Right lobe of liver (tissue), 6 donors: ENCODE results near the gene CRYBG3. TPM values are rescaled to one million over a fixed set of nuclear protein-coding genes. Genes with fewer than 3 reads are reported as not detected.

Experiments
- ATAC-seq, 4 donors: fragments of 200-7000 bp; cut with Tn5 transposase; one replicate each; pipeline ENCODE4 v1.9.1; 2020; ENCODE audit warnings: mild to moderate bottlenecking in 4 of 4, moderate library complexity in 4 of 4
- DNase-seq, 3 donors: peaks; one replicate each; pipeline ENCODE4 v3.0.0-alpha.2; 2020
- H3K27ac ChIP-seq, 3 donors: fragments of 200-600 bp; one replicate each; pipeline ENCODE4 v1.8.0; 2022
- H3K27me3 ChIP-seq, 2 donors: fragments of 200-600 bp; one replicate each; pipeline ENCODE4 v1.8.0; 2022
- H3K36me3 ChIP-seq, 4 donors: fragments of 200-600 bp; sonication (generic) in 1 of 4; one replicate each; pipeline versions ENCODE4 v1.5.1 to v1.8.0; 2017 to 2022; ENCODE audit warnings: control low read depth in 1 of 4
- H3K4me1 ChIP-seq, 4 donors: fragments of 200-600 bp; sonication (generic) in 1 of 4; one replicate each; pipeline versions ENCODE4 v1.5.1 to v1.8.0; 2017 to 2022; ENCODE audit warnings: control low read depth in 1 of 4
- H3K4me3 ChIP-seq, 3 donors: fragments of 200-600 bp; one replicate each; pipeline ENCODE4 v1.8.0; 2022
- H3K9me3 ChIP-seq, 4 donors: fragments of 200-600 bp; sonication (generic) in 1 of 4; one replicate each; pipeline versions ENCODE4 v1.5.1 to v1.8.0; 2017 to 2022; ENCODE audit warnings: control low read depth in 1 of 4
- POLR2A ChIP-seq: fragments of 450-650 bp; IDR thresholded peaks from one replicate; pipeline ENCODE4 v1.6.1; 2017; ENCODE audit warnings: antibody characterized with exemption, mild to moderate bottlenecking
- WGBS: methylation state at CpG from one replicate; pipeline ENCODE4 v1.1.6; 2018; ENCODE audit warnings: low coverage, low lambda C conversion rate; ENCODE audit not compliant: insufficient coverage; ENCODE audit errors: missing lambda C conversion rate; 5-methylcytosine and 5-hydroxymethylcytosine counted together
- intact Hi-C, 2 donors: fragments of 100-400 bp; cut with DNase I; formaldehyde crosslinking; loops; one replicate each; pipeline versions ENCODE4 v1.11.2 to v1.14.1; 2022
- total RNA-seq, 6 experiments: library from RNA; depleted of rRNA in 2 of 6; stranded (reverse); fragments of >200 nt in 2 of 6; fragmentation: NEBNext Ultra II Directional in 3 of 6; extraction: Animal tissue kit (Norgen Biotek cat#: 25700) in 3 of 6; gene quantifications; one replicate each; pipeline versions ENCODE4 v1.1.0 to v1.2.4, GENCODE V29; 2016 to 2023
- TF ChIP-seq, protein P1 (sequence below), 4 donors: fragments of 200-600 bp in 3 of 4; fragments of 450-650 bp in 1 of 4; IDR thresholded peaks; one replicate each; pipeline versions ENCODE4 v1.5.1 to v1.8.0; 2016 to 2022; ENCODE audit warnings: antibody characterized with exemption in 4 of 4, mild to moderate bottlenecking in 2 of 4
- donor health status: DM: no; HTN: yes; CAD: no.
- donor health status: DM: no; HTN: no; CAD: no.
- donor health status: DM: no; HTN: no; CAD: no.
- donor health status: DM: no; HTN: yes; CAD: no.
- donor health status: DM: no; HTN: yes; CAD: no.

Gene CRYBG3
- total RNA-seq, 6 experiments from 2014 or later: 4.7 to 10.2 (median 5.0) TPM

DNA sequence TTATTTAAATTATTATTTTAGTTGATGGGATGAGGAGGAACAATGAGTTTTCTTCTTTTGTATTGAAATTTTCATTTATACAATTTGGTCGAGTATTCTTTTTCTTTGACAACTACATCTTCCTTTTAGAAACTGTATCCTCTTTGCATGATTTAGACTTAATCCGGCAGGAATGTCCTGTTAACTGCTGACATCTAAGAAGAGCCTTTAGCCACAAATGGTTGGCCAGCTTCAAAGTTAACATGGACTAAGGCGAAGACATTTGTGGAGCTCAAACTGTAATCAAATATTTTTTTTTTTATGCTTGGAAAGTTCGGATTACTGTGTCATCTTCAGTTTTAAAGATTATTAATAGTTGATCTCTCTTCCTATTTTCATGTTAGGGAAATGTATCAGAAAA, 107.2 kb downstream of the CRYBG3 start:
- H3K27ac ChIP-seq: no peak overlapping the region
- DNase-seq: no peak
- no peak overlapping the region for H3K4me3 ChIP-seq
- TF ChIP-seq POLR2A: no peak
- TF ChIP-seq, protein P1, sequence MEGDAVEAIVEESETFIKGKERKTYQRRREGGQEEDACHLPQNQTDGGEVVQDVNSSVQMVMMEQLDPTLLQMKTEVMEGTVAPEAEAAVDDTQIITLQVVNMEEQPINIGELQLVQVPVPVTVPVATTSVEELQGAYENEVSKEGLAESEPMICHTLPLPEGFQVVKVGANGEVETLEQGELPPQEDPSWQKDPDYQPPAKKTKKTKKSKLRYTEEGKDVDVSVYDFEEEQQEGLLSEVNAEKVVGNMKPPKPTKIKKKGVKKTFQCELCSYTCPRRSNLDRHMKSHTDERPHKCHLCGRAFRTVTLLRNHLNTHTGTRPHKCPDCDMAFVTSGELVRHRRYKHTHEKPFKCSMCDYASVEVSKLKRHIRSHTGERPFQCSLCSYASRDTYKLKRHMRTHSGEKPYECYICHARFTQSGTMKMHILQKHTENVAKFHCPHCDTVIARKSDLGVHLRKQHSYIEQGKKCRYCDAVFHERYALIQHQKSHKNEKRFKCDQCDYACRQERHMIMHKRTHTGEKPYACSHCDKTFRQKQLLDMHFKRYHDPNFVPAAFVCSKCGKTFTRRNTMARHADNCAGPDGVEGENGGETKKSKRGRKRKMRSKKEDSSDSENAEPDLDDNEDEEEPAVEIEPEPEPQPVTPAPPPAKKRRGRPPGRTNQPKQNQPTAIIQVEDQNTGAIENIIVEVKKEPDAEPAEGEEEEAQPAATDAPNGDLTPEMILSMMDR (IDR thresholded peaks at IDR 0.05): no peak
- no peaks in the 10 kb centered on the region for H3K9me3 ChIP-seq
- no peak for ATAC-seq
- 91% methylated on average over 4 of the region's 4 CpGs for WGBS
- no peaks in the 10 kb centered on the region for H3K4me1 ChIP-seq
- peaks cover 0 to 1% (median 0%) of the 10 kb centered on the region in 4 donors for H3K36me3 ChIP-seq
- intact Hi-C loops: no loop called here
- no peaks in the 10 kb centered on the region for H3K27me3 ChIP-seq

DNA sequence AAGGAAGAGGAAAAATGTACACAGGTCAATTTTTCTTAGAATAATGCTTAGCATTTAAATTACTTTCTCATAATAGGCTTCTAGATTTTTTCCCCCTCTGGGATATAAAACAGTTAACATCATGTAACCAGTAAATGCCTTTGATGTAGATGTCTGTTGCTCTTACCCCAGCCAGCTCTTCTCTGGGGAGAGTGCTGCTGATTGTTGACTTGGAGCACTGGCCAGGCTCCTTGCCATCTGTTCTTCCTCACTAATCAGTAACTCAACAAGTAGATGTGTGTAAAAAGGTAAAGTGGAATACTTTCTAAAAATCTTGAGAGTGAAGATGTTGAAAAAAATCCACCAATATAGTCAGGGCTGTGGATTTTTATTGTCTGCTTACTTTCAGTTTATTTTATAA, 108.2 kb downstream of the CRYBG3 start:
- H3K27me3 ChIP-seq: no peaks in the 10 kb centered on the region
- no peak overlapping the region for H3K4me3 ChIP-seq
- DNase-seq (no peak), ATAC-seq (peak in 3 of 4 donors; percentile 26 to 38 (median 27))
- no peak overlapping the region for H3K27ac ChIP-seq
- H3K9me3 ChIP-seq: no peaks in the 10 kb centered on the region
- TF ChIP-seq POLR2A: no peak
- TF ChIP-seq, protein P1 (IDR thresholded peaks at IDR 0.05): no peak
- no peaks in the 10 kb centered on the region for H3K4me1 ChIP-seq
- H3K36me3 ChIP-seq: peaks cover 0 to 4% (median 0%) of the 10 kb centered on the region in 4 donors
- intact Hi-C loops: no loop called here

DNA sequence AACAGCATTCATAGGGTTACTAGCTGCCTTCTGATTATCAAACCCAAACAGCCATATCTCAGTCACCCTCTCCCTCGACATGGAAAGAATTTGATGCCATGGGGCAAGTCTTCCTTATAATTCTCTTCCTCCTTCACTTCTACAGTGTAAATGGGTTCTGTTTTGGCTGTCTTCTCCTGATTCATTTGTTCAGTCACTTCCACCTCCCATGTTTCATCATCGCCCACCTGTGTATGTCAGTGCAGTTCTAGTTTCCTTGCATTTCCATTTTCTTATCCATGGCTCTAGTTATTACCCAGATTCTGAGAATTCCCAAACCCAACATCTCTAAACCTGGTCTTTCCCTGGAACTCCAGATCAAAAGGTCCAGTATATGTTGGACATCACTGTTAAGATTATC, 109.4 kb downstream of the CRYBG3 start:
- Histone ChIP-seq H3K27me3 (no peaks in the 10 kb centered on the region), H3K27ac (no peak overlapping the region), H3K36me3 (peaks cover 0 to 4% (median 1%) of the 10 kb centered on the region in 4 donors), H3K4me3 (no peak overlapping the region), H3K4me1 (no peaks in the 10 kb centered on the region), H3K9me3 (no peaks in the 10 kb centered on the region)
- DNase-seq: no peak
- WGBS: 66% methylated on average over 2 of the region's 2 CpGs
- TF ChIP-seq, protein P1 (IDR thresholded peaks at IDR 0.05): no peak
- no peak for TF ChIP-seq POLR2A
- intact Hi-C loops: no loop called here
- ATAC-seq: no peak

DNA sequence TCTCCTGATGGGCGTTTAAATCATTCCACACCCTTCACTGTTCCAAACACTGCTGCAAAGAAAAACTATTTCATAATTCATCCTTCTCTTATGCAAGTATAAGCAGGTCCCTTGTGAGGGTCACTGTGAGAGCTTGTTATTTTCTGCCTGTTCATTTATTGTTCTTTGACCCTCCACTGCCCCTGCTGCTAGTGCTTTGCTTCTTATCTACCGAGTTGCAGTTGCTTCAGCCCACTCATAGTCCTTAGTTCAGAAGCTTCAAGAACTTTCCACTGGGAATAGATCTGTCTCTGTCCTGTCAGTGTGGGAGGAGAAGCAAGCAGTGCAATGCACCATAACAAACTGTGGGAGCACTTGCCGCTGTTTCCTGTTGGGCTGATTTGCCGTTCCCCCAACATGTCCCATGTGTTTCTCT, 110.6 kb downstream of the CRYBG3 start:
- 67% methylated on average over 4 of the region's 4 CpGs for WGBS
- Histone ChIP-seq H3K27me3 (no peaks in the 10 kb centered on the region), H3K9me3 (no peaks in the 10 kb centered on the region), H3K36me3 (peaks cover 0 to 4% (median 1%) of the 10 kb centered on the region in 4 donors), H3K4me3 (no peak overlapping the region), H3K27ac (no peak overlapping the region), H3K4me1 (no peaks in the 10 kb centered on the region)
- no peak for TF ChIP-seq POLR2A
- TF ChIP-seq, protein P1 (IDR thresholded peaks at IDR 0.05): no peak
- ATAC-seq: no peak
- intact Hi-C loops: no loop called here
- DNase-seq: no peak
